ENCODE results near the gene RPA1. TPM values are rescaled to one million over a fixed set of nuclear protein-coding genes. Genes with fewer than 3 reads are reported as not detected.
A peak's percentile ranks its signal among the peaks of the same experiment; 100 is the strongest.
"Not testable (repeated sequence)": the region's sequence is repeated elsewhere in the genome, so short reads cannot be mapped to it uniquely, and the experiment has no call there.

RPA1 gene
- total and polyA plus RNA-seq, 2 donors = 33.0 to 33.9 TPM

DNA sequence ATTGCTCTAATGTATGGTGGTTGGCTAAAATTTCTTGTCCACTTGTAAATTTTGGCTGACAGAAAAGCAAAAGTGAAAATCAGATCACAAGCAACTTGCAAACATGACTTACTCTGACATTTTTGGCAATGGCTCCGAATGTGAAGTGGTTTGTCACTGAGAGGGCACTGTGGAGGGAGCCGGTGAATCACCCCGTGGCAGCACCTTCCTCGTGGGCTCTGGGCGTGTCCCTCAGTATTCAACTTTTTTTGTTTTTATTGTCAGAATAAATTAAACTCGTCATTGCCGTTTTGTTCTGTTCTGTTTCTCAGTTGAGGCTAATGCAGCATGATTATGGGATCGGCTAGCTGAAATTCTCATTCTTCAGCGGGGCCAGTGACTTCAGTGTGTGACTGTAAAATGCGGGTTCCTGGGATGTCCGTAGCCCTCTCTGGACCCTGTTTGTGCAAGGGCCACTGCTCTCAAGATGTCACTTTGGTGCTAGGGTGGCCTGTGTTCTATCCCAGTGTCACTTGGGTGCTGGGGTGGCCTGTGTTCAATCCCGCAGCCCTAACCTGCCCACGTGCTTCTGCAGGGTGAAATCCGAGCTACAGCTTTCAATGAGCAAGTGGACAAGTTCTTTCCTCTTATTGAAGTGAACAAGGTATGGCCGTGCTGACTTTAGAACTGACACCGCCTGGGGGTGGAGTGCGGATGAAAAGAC is 48.8 kb downstream of the RPA1 start:
- Histone ChIP-seq H3K4me1 (ENCODE audit: control insufficient read depth in 2 of 2, insufficient read depth in 2 of 2, low read length in 2 of 2) (peaks cover under 1 to 2% of the 10 kb centered on the region in 2 donors), H3K36me3 (ENCODE audit: control insufficient read depth in 2 of 2, insufficient read depth in 2 of 2, low read length in 1 of 2) (peaks cover 50 to 80% of the 10 kb centered on the region in 2 donors), H3K27ac (ENCODE audit: low read depth in 1 of 2, low read length in 1 of 2) (no peak overlapping the region), H3K4me3 (ENCODE audit: low read length in 2 of 2) (no peak overlapping the region), H3K9me3 (ENCODE audit: control insufficient read depth in 2 of 2, insufficient read depth in 1 of 2, low read length in 1 of 2) (no peaks in the 10 kb centered on the region), H3K27me3 (ENCODE audit: control insufficient read depth in 2 of 2, insufficient read depth in 1 of 2, low read length in 1 of 2) (no peaks in the 10 kb centered on the region)
- 93% methylated on average over 17 of the region's 17 CpGs for WGBS
- DNase-seq (ENCODE audit: low read depth in 6 of 9, low spot score in 9 of 9) = no peak

DNA sequence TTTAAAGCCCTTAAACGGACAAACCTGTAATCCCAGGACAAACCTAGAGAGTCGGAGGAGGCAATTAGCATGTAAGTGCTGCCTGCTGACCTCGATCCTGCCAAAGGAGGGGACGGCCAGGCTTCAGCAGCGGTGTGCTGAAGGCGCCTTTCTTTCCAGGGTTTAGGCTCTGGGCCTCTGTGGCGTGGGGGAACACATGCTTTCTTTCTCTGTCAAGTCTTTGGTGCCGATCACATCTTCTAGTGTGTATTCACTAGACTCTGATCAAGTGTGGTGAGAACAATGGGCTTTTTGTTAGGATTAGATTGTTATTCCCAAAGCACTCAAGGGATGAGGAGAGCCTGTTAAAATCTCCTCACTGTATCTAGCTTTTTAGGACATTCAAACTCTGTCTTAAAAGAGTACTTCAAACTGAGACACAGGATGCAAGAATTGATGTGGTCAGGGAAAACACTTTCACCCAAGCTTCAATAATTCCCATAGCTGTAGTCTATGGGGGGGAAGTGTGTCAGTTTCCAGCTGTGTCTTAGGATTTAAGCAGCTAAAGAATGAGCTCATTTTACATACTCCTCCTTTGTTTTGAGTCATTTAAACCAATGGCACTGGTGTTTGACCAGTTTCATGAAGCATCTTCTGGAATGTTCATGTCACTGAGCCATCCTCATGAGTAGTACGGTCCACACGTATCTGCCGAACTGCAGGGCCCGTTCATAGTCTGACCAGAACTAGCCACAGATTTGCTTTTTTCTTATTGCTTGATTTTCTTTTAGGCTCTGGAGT is 51.2 kb downstream of the RPA1 start:
- no peak for DNase-seq (ENCODE audit: low read depth in 6 of 9, low spot score in 9 of 9)
- Histone ChIP-seq H3K36me3 (ENCODE audit: control insufficient read depth in 2 of 2, insufficient read depth in 2 of 2, low read length in 1 of 2) (peaks cover 67 to 88% of the 10 kb centered on the region in 2 donors), H3K27me3 (ENCODE audit: control insufficient read depth in 2 of 2, insufficient read depth in 1 of 2, low read length in 1 of 2) (no peaks in the 10 kb centered on the region), H3K4me1 (ENCODE audit: control insufficient read depth in 2 of 2, insufficient read depth in 2 of 2, low read length in 2 of 2) (no peaks in the 10 kb centered on the region), H3K27ac (ENCODE audit: low read depth in 1 of 2, low read length in 1 of 2) (no peak overlapping the region), H3K9me3 (ENCODE audit: control insufficient read depth in 2 of 2, insufficient read depth in 1 of 2, low read length in 1 of 2) (no peaks in the 10 kb centered on the region), H3K4me3 (ENCODE audit: low read length in 2 of 2) (no peak overlapping the region)
- 92% methylated on average over 12 of the region's 12 CpGs for WGBS

DNA sequence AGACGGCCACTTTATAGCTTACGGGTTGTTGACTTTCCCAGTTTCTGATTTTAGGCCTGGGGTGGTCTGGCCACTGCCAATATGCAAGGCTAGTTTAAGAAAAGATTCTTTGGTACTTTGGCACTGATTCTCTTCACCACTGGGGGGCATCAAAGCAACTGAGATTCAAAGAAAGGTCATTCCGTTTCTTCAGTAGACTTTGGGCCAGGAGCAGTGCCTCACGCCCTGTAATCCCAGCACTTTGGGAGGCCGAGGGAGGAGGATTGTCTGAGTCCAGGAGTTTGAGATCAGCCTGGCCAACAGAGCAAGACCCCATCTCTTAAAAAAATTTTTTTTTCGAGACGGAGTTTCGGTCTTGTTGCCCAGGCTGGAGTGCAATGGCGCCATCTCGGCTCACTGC is 53.0 kb downstream of the RPA1 start:
- Histone ChIP-seq H3K9me3 (ENCODE audit: control insufficient read depth in 2 of 2, insufficient read depth in 1 of 2, low read length in 1 of 2) (no peaks in the 10 kb centered on the region), H3K36me3 (ENCODE audit: control insufficient read depth in 2 of 2, insufficient read depth in 2 of 2, low read length in 1 of 2) (peaks cover 77 to 86% of the 10 kb centered on the region in 2 donors), H3K4me1 (ENCODE audit: control insufficient read depth in 2 of 2, insufficient read depth in 2 of 2, low read length in 2 of 2) (no peaks in the 10 kb centered on the region), H3K4me3 (ENCODE audit: low read length in 2 of 2) (no peak overlapping the region), H3K27me3 (ENCODE audit: control insufficient read depth in 2 of 2, insufficient read depth in 1 of 2, low read length in 1 of 2) (no peaks in the 10 kb centered on the region), H3K27ac (ENCODE audit: low read depth in 1 of 2, low read length in 1 of 2) (no peak overlapping the region)
- WGBS = 95% methylated on average over 10 of the region's 10 CpGs
- DNase-seq (ENCODE audit: low read depth in 6 of 9, low spot score in 9 of 9) = peak in 1 of 9 donors; percentile 32

DNA sequence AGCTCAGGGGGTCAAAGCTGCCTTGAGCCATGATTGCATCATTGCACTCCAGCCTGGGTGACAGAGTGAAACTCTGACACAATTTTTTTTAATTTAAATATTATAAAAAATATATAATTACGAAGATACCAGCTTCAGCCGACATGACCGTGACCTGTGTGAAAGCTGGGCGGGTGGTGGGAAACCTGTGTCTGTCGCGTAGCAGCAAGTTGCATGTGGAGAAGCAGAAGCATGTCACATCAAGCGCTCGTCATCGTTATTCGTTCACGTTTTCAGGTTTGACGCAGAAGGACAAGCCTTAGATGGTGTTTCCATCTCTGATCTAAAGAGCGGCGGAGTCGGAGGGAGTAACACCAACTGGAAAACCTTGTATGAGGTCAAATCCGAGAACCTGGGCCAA is 53.7 kb downstream of the RPA1 start:
- Histone ChIP-seq H3K27ac (ENCODE audit: low read depth in 1 of 2, low read length in 1 of 2) (no peak overlapping the region), H3K27me3 (ENCODE audit: control insufficient read depth in 2 of 2, insufficient read depth in 1 of 2, low read length in 1 of 2) (no peaks in the 10 kb centered on the region), H3K4me1 (ENCODE audit: control insufficient read depth in 2 of 2, insufficient read depth in 2 of 2, low read length in 2 of 2) (no peaks in the 10 kb centered on the region), H3K4me3 (ENCODE audit: low read length in 2 of 2) (no peak overlapping the region), H3K36me3 (ENCODE audit: control insufficient read depth in 2 of 2, insufficient read depth in 2 of 2, low read length in 1 of 2) (peaks cover 81 to 87% of the 10 kb centered on the region in 2 donors), H3K9me3 (ENCODE audit: control insufficient read depth in 2 of 2, insufficient read depth in 1 of 2, low read length in 1 of 2) (no peaks in the 10 kb centered on the region)
- DNase-seq (ENCODE audit: low read depth in 6 of 9, low spot score in 9 of 9) = no peak
- 99% methylated on average over 16 of the region's 16 CpGs for WGBS

DNA sequence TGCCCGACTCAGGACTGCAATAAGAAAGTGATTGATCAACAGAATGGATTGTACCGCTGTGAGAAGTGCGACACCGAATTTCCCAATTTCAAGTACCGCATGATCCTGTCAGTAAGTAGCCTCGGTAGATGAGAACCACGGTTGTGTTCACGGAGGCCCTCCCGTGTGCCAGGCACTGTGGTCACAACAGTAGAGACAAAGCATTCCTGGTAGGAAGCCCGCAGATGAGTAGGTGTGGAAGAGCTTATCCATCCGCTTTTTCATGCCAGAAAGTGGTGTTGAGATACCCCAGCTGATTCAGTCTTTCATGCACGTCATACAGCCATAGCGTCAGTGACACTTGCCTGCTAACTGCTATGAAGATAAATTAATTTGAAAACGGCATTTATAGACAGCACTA is 58.9 kb downstream of the RPA1 start:
- Histone ChIP-seq H3K36me3 (ENCODE audit: control insufficient read depth in 2 of 2, insufficient read depth in 2 of 2, low read length in 1 of 2) (peaks cover 67 to 85% of the 10 kb centered on the region in 2 donors), H3K27ac (ENCODE audit: low read depth in 1 of 2, low read length in 1 of 2) (no peak overlapping the region), H3K4me3 (ENCODE audit: low read length in 2 of 2) (no peak overlapping the region), H3K4me1 (ENCODE audit: control insufficient read depth in 2 of 2, insufficient read depth in 2 of 2, low read length in 2 of 2) (no peaks in the 10 kb centered on the region), H3K27me3 (ENCODE audit: control insufficient read depth in 2 of 2, insufficient read depth in 1 of 2, low read length in 1 of 2) (no peaks in the 10 kb centered on the region), H3K9me3 (ENCODE audit: control insufficient read depth in 2 of 2, insufficient read depth in 1 of 2, low read length in 1 of 2) (no peaks in the 10 kb centered on the region)
- 98% methylated on average over 14 of the region's 14 CpGs for WGBS
- no peak for DNase-seq (ENCODE audit: low read depth in 6 of 9, low spot score in 9 of 9)

DNA sequence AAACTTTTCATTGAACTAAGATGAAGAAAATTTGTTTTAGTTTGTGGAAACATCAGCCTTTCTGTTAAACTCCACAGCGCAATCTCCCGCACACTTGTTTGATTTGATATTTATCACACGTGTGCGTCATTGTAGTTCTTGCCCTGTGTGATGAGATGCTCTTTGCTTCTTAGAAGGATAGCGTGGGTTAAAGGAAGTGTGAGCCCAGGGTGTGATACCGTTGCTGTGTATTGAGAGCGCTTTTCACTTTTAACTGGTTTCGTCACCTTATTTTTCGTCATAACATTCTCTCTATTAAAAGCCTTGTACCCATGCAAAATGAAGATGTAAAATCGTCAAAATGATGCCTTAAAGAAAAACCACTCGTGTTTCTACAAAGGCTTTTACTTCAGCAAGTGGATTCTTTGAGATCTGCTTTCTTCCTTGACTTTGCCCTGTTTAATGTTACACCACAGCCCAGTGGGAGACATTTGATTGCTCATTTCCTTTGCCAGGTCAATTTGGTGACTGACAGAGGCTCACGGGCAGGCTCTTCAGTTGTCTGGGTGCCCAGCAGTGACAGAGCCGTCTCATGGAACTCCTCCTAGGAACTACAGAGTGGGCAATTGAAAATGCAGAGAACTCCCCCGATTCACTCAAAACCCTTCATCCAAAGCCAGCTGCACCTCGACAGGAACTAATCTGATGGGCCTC is 61.1 kb downstream of the RPA1 start:
- Histone ChIP-seq H3K36me3 (ENCODE audit: control insufficient read depth in 2 of 2, insufficient read depth in 2 of 2, low read length in 1 of 2) (peaks cover 62 to 77% of the 10 kb centered on the region in 2 donors), H3K27ac (ENCODE audit: low read depth in 1 of 2, low read length in 1 of 2) (no peak overlapping the region), H3K27me3 (ENCODE audit: control insufficient read depth in 2 of 2, insufficient read depth in 1 of 2, low read length in 1 of 2) (no peaks in the 10 kb centered on the region), H3K9me3 (ENCODE audit: control insufficient read depth in 2 of 2, insufficient read depth in 1 of 2, low read length in 1 of 2) (no peaks in the 10 kb centered on the region), H3K4me1 (ENCODE audit: control insufficient read depth in 2 of 2, insufficient read depth in 2 of 2, low read length in 2 of 2) (no peaks in the 10 kb centered on the region), H3K4me3 (ENCODE audit: low read length in 2 of 2) (no peak overlapping the region)
- DNase-seq (ENCODE audit: low read depth in 6 of 9, low spot score in 9 of 9) = no peak
- 94% methylated on average over 15 of the region's 15 CpGs for WGBS

DNA sequence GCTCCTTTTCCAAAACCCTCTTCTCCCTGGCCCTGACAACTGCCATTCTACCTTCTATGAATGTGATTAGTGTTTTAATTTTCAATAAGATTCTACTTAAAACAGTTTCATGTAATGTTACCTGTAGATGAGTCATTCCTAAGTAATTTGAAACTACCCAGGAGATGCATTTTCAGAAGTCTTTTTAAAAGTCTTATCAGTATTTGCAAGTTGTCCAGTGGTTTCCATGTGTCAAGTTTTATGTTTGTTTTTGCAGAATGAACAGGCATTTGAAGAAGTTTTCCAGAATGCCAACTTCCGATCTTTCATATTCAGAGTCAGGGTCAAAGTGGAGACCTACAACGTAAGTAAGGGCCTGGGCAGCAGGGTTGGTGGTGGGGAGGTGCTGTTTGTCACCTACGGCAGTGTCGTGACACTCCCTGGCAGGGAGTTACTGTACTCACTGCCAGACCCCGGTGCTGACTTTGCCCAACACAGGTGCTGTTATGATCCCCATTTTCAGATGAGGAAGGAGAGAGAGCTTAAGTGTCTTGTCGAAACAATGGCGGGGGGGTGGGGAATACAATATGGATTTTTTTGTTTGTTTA is 65.0 kb downstream of the RPA1 start:
- H3K27ac ChIP-seq (ENCODE audit: low read depth in 1 of 2, low read length in 1 of 2) = no peak overlapping the region
- DNase-seq (ENCODE audit: low read depth in 6 of 9, low spot score in 9 of 9) = no peak
- no peaks in the 10 kb centered on the region for H3K27me3 ChIP-seq (ENCODE audit: control insufficient read depth in 2 of 2, insufficient read depth in 1 of 2, low read length in 1 of 2)
- over 99% methylated on average over 7 of the region's 7 CpGs for WGBS
- no peaks in the 10 kb centered on the region for H3K9me3 ChIP-seq (ENCODE audit: control insufficient read depth in 2 of 2, insufficient read depth in 1 of 2, low read length in 1 of 2)
- peaks cover 60 to 76% of the 10 kb centered on the region in 2 donors for H3K36me3 ChIP-seq (ENCODE audit: control insufficient read depth in 2 of 2, insufficient read depth in 2 of 2, low read length in 1 of 2)
- H3K4me3 ChIP-seq (ENCODE audit: low read length in 2 of 2) = no peak overlapping the region
- H3K4me1 ChIP-seq (ENCODE audit: control insufficient read depth in 2 of 2, insufficient read depth in 2 of 2, low read length in 2 of 2) = no peaks in the 10 kb centered on the region

DNA sequence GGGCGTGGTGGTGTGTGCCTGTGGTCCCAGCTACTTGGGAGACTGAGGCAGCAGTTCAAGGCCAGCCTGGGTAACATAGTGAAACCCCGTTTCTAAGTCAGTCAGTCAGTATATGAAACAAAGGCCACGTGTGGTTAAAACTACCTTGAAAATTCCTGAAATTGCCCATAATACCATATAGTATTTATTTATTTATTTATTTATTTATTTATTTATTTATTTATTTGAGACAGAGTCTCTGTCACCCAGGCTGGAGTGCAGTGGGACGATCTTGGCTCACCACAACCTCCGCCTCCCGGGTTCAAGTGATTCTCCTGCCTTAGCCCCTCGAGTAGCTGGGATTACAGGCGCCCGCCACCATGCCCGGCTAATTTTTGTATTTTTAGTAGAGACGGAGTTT is 65.7 kb downstream of the RPA1 start:
- DNase-seq (ENCODE audit: low read depth in 6 of 9, low spot score in 9 of 9); H3K4me1 ChIP-seq (ENCODE audit: control insufficient read depth in 2 of 2, insufficient read depth in 2 of 2, low read length in 2 of 2); H3K27me3 ChIP-seq (ENCODE audit: control insufficient read depth in 2 of 2, insufficient read depth in 1 of 2, low read length in 1 of 2); H3K9me3 ChIP-seq (ENCODE audit: control insufficient read depth in 2 of 2, insufficient read depth in 1 of 2, low read length in 1 of 2); H3K4me3 ChIP-seq (ENCODE audit: low read length in 2 of 2); H3K27ac ChIP-seq (ENCODE audit: low read depth in 1 of 2, low read length in 1 of 2): not testable (repeated sequence)
- 98% methylated on average over 11 of the region's 11 CpGs for WGBS
- H3K36me3 ChIP-seq (ENCODE audit: control insufficient read depth in 2 of 2, insufficient read depth in 2 of 2, low read length in 1 of 2) = peaks cover 58 to 73% of the 10 kb centered on the region in 2 donors

Measured in thymus (tissue), 11 donors.